ENCODE data around the gene TRPC1. TPM values are rescaled to one million over a fixed set of nuclear protein-coding genes. Genes with fewer than 3 reads are reported as not detected.

TRPC1 gene
- total RNA-seq, 1 experiment from 2014 or later, result 29.6 TPM

- ChIA-PET POLR2A (no interaction called here), CTCF (no interaction called here)
- Histone ChIP-seq H3K36me3 (ENCODE audit: control insufficient read depth, insufficient read depth, low read length) (no peaks in the 10 kb centered on the region), H3K27me3 (ENCODE audit: control insufficient read depth, insufficient read depth, low read length) (no peaks in the 10 kb centered on the region), H3K4me3 (ENCODE audit: low read depth in 2 of 2, low read length in 2 of 2) (no peak overlapping the region), H3K9me3 (ENCODE audit: control insufficient read depth, insufficient read depth, low read depth, low read length) (no peaks in the 10 kb centered on the region), H3K27ac (ENCODE audit: low read length) (no peak overlapping the region), H3K4me1 (ENCODE audit: control insufficient read depth, insufficient read depth, low read length) (no peaks in the 10 kb centered on the region)
- no peak for ATAC-seq
- in situ Hi-C loops (cut with HindIII; ENCODE audit: low pct_unique_long_range_greater_than_20kb, low sequenced_read_pairs) (no loop called here), intact Hi-C loops (cut with micrococcal nuclease; ENCODE audit: unreplicated experiment) (no loop called here)
- no TSS peak for BruUV-seq (replicated peaks)
- DNase-seq (ENCODE audit: low read depth, low spot score), result no peak
- TF ChIP-seq REST (IDR thresholded peaks at IDR 0.05; ENCODE audit: insufficient read depth in 1 of 2, low read depth in 2 of 2, low read length in 1 of 2) (no peak), SIN3A (IDR thresholded peaks at IDR 0.05; ENCODE audit: borderline replicate concordance, insufficient read depth, low read depth, low read length) (no peak), TCF7L2 (IDR thresholded peaks at IDR 0.05; ENCODE audit: low read depth, low read length) (no peak), CTCF (IDR thresholded peaks at IDR 0.05) (no peak), POLR2AphosphoS5 (IDR thresholded peaks at IDR 0.05; ENCODE audit: low read depth, low read length) (no peak)
These were observed 123.1 kb downstream of the TRPC1 start for GRCh38 chr3:142846779-142847577.

GRCh38 chr3:142849148-142849547 is 125.3 kb downstream of the TRPC1 start:
- BruUV-seq (replicated peaks), result no TSS peak
- intact Hi-C loops (cut with micrococcal nuclease; ENCODE audit: unreplicated experiment), result no loop called here
- Histone ChIP-seq H3K4me3 (ENCODE audit: low read depth in 2 of 2, low read length in 2 of 2) (no peak overlapping the region), H3K27me3 (ENCODE audit: control insufficient read depth, insufficient read depth, low read length) (no peaks in the 10 kb centered on the region), H3K27ac (ENCODE audit: low read length) (no peak overlapping the region), H3K36me3 (ENCODE audit: control insufficient read depth, insufficient read depth, low read length) (no peaks in the 10 kb centered on the region), H3K9me3 (ENCODE audit: control insufficient read depth, insufficient read depth, low read depth, low read length) (no peaks in the 10 kb centered on the region), H3K4me1 (ENCODE audit: control insufficient read depth, insufficient read depth, low read length) (peaks cover 9% of the 10 kb centered on the region)
- DNase-seq (ENCODE audit: low read depth, low spot score) (no peak), ATAC-seq (no peak)
- ChIA-PET CTCF (no interaction called here), POLR2A (no interaction called here)
- TF ChIP-seq REST (IDR thresholded peaks at IDR 0.05; ENCODE audit: insufficient read depth in 1 of 2, low read depth in 2 of 2, low read length in 1 of 2) (no peak), SIN3A (IDR thresholded peaks at IDR 0.05; ENCODE audit: borderline replicate concordance, insufficient read depth, low read depth, low read length) (no peak), TCF7L2 (IDR thresholded peaks at IDR 0.05; ENCODE audit: low read depth, low read length) (no peak), CTCF (IDR thresholded peaks at IDR 0.05) (no peak), POLR2AphosphoS5 (IDR thresholded peaks at IDR 0.05; ENCODE audit: low read depth, low read length) (no peak)
- in situ Hi-C loops (cut with HindIII; ENCODE audit: low pct_unique_long_range_greater_than_20kb, low sequenced_read_pairs), result no loop called here

Measured in Panc1 (cell line).